Bronchial epithelial cell (primary cell): ENCODE measurements around the gene IL3RA. TPM values are rescaled to one million over a fixed set of nuclear protein-coding genes. Genes with fewer than 3 reads are reported as not detected.

ENCODE experiments used
- DNase-seq: peaks from one replicate; pipeline ENCODE4 v3.0.0-alpha.2; 2010; ENCODE audit warnings: low read depth
- FAIRE-seq: peaks from 2 replicates; lab custom pipeline; 2011; peaks lifted over from hg19 to GRCh38; lab: Jason Lieb, UNC
- H3K27me3 ChIP-seq: 2 replicates; pipeline ENCODE4 v1.5.1; 2011; ENCODE audit warnings: low read length; ENCODE audit not compliant: control insufficient read depth, insufficient read depth
- H3K36me3 ChIP-seq: 2 replicates; pipeline ENCODE4 v1.5.1; 2011; ENCODE audit warnings: low read length; ENCODE audit not compliant: control insufficient read depth, insufficient read depth
- H3K4me3 ChIP-seq: 2 replicates; pipeline ENCODE4 v1.5.1; 2011; ENCODE audit warnings: mild to moderate bottlenecking, low read depth, low read length, control low read depth
- total RNA-seq: library from RNA; depleted of rRNA; stranded (reverse); fragments of >200 nt; gene quantifications from 2 replicates; pipeline ENCODE4 v1.2.1, GENCODE V29; 2014
- TF ChIP-seq, protein P1 (sequence below): IDR thresholded peaks from 2 replicates; pipeline ENCODE4 v1.5.1; 2011; ENCODE audit warnings: mild to moderate bottlenecking, moderate library complexity, low read length, control low read depth, inconsistent platforms; ENCODE audit not compliant: insufficient read depth, severe bottlenecking

Gene IL3RA
- total RNA-seq, 1 donor from 2014 or later, result not detected

DNA sequence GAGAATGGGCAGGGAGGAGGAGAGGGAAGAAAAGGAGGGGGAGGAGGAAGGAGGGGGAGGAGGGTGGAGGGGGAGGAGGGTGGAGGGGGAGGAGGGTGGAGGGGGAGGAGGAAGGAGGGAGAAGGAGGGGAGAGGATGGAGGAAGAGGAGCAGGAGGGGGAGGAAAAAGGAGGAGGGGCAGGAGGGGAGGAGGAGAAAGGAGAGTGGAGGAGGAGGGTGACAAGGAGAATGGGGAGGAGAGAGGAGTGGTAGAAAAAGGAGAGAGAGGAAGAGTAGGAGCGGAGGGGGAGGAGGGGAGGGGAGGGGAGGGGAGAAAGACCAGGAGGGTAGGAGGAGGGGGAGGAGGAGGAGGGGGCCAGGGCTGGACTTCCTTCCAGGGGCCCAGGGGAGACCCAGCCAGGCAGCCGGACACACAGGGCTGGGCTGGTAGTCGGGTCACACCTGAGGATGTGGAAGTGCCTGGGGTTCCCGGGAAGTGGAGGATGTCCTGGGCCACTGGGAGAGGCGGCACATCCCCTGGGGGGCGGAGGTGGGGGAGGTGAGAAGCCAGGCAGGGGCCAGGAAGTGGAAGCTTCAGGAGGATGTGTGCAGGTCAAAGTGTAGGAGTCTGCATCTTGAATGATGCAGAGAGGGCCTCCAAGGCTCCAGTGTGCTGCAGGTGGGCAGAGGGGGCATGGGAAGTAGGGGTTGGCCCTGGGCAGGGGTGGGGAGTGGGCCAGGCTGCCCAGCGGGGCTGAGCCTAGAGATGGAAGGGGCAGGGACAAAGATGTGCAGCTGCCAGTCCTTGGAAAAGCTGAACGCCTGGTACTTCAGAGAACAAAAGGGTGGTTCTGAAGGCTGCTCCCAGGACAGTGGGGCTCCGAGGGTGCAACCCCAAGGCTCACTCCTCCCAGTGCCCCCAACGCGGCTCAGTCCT lies 18.8 kb downstream of the IL3RA start:
- TF ChIP-seq, protein P1, sequence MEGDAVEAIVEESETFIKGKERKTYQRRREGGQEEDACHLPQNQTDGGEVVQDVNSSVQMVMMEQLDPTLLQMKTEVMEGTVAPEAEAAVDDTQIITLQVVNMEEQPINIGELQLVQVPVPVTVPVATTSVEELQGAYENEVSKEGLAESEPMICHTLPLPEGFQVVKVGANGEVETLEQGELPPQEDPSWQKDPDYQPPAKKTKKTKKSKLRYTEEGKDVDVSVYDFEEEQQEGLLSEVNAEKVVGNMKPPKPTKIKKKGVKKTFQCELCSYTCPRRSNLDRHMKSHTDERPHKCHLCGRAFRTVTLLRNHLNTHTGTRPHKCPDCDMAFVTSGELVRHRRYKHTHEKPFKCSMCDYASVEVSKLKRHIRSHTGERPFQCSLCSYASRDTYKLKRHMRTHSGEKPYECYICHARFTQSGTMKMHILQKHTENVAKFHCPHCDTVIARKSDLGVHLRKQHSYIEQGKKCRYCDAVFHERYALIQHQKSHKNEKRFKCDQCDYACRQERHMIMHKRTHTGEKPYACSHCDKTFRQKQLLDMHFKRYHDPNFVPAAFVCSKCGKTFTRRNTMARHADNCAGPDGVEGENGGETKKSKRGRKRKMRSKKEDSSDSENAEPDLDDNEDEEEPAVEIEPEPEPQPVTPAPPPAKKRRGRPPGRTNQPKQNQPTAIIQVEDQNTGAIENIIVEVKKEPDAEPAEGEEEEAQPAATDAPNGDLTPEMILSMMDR, result no peak
- H3K36me3 ChIP-seq, result no peaks in the 10 kb centered on the region
- no peak for FAIRE-seq

DNA sequence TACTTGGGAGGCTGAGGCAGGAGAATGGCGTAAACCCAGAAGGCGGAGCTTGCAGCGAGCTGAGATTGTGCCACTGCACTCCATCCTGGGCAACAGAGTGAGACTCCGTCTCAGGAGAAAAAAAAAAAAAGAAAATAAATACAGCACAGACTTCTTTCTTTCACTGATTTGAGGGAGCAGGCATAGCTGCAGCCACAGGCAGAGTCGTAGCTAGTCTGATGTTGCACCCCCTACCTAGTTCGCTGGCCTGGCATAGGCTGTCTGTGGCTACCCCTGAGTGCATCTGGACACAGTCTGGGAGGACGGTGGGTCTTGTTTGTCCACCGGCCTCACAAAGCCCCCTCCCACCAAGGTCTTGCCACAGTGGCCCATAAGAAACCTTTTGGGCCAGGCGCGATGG lies 21.4 kb downstream of the IL3RA start:
- TF ChIP-seq, protein P1, result no peak
- DNase-seq, result no peak
- Histone ChIP-seq H3K4me3 (no peak overlapping the region), H3K27me3 (no peaks in the 10 kb centered on the region), H3K36me3 (no peaks in the 10 kb centered on the region)
- no peak for FAIRE-seq

More for the DNA sequence above, 18.8 kb downstream of the IL3RA start:
- no peak for DNase-seq
- H3K27me3 ChIP-seq, result no peaks in the 10 kb centered on the region
- H3K4me3 ChIP-seq, result no peak overlapping the region

DNA sequence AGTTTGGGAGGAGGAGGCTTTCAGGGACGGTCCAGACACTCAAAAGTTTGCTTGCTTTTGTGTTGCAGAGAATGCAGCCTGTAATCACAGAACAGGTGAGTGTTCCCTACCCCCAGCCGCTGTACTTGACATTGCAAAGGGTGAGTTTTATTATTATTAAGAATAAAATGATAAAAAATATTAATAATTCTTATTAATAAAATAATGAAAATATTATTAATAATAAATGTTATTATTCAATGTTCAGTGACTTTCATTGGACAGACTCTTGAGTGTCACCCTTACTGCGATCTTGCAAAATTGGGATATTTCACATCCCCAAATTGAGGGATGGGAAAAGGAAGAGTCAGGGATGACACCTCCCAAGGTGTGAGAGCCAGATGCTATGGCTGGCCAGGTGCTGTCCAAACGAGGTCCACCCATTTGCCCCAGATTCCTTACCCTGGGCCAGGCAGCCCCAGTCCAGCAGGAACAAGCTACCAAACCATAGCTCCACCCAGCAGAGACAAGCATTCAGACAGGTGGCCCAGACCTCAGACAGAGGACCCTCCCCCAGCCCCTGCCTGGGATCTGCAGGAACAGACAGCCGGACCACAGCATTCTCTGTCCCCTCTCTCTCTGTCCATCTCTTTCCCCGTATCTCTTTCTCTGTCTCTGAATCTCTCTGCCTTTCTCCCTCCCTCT lies 22.4 kb downstream of the IL3RA start:
- Histone ChIP-seq H3K27me3 (no peaks in the 10 kb centered on the region), H3K4me3 (no peak overlapping the region), H3K36me3 (no peaks in the 10 kb centered on the region)
- TF ChIP-seq, protein P1, result no peak
- DNase-seq (no peak), FAIRE-seq (no peak)

DNA sequence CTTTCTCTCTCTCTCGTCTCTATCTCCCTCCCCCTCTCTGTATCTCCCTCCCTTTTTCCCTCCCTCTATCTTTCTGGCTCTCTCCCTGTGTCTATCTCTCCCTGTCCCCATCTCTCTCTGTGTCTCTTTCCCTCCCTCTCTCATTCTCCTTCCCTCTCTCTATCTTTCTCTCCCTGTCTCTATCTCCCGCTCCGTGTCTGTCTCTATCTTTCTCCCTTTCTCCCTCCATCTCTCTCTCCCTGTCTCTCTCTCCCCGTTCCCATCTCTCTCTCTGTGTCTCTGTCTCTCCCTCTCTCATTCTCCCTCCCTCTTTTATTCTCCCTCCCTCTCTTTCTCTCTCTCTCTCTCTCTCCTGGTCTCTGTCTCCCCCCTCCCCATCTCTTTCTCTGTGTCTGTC lies 22.9 kb downstream of the IL3RA start:
- DNase-seq, result no peak
- TF ChIP-seq, protein P1, result no peak
- Histone ChIP-seq H3K4me3 (no peak overlapping the region), H3K27me3 (no peaks in the 10 kb centered on the region), H3K36me3 (no peaks in the 10 kb centered on the region)
- no peak for FAIRE-seq

DNA sequence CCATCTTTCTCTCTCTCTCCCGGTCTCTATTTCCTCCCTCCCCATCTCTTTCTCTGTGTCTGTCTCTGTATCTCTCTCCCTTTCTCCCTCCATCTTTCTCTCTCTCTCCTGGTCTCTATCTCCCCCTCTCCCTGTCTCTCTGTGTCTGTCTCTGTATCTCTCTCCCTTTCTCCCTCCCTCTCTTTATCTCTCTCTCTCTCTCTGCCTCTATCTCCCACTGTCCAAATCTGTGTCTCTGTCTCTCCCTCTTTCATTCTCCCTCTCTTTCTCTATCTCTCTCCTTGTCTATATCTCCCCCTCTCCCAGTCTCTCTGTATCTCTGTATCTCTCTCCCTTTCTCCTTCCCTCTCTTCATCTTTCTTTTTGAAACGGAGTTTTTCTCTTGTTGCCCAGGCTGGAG lies 23.6 kb downstream of the IL3RA start:
- TF ChIP-seq, protein P1, result no peak
- Histone ChIP-seq H3K36me3 (no peaks in the 10 kb centered on the region), H3K4me3 (no peak overlapping the region), H3K27me3 (no peaks in the 10 kb centered on the region)
- FAIRE-seq (no peak), DNase-seq (no peak)
